Activated T-cell treated with anti-CD3 and anti-CD28 coated beads for 48 hours (primary cell): ENCODE data around the gene TRIM9.

ENCODE experiments used
- DNase-seq: peaks from one replicate; pipeline ENCODE4 v3.0.0-alpha.2; 2020; ENCODE audit warnings: low read depth

Gene TRIM9

DNA sequence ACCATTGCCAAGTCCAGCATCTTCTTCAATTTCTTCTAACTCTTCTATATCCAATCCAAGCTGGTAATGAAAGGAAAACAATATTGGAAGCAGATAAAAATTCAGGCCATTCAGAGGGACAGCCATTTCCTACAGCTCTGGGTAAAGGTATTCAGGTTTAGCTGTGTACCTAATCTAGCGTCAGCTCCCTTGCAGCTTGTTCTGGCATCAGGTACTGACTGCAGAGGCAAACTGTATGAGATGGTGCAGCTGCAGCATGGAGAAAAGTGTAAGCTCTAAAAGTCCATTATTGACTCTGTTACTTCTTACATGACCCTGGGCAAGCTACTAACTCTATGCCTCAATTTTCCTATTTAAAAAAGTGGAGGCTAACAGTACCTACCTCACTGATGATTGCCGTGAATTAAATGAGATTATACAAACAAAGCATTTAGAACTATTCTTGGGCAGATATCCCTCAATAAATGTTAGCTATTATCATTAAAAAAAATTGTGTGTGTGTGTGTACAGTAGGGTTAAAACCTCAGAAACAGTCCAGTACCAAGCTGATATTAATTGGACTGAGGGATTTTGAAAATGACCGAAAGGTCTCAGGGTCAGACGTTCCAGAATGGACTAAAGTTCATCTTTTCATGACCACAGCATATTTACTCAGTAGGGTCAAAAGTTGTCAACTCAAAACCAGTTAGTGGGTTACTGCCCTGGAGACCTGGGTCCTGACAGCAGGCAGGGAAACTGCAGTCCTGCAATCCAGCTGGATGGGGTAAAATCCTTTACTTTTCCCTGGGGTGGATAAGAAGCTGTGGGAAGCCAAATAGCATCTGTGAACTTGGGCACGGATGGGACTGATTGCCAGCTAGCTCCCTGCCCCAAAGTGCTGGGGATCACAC is 159.5 kb downstream of the TRIM9 start:
- no peak for DNase-seq

DNA sequence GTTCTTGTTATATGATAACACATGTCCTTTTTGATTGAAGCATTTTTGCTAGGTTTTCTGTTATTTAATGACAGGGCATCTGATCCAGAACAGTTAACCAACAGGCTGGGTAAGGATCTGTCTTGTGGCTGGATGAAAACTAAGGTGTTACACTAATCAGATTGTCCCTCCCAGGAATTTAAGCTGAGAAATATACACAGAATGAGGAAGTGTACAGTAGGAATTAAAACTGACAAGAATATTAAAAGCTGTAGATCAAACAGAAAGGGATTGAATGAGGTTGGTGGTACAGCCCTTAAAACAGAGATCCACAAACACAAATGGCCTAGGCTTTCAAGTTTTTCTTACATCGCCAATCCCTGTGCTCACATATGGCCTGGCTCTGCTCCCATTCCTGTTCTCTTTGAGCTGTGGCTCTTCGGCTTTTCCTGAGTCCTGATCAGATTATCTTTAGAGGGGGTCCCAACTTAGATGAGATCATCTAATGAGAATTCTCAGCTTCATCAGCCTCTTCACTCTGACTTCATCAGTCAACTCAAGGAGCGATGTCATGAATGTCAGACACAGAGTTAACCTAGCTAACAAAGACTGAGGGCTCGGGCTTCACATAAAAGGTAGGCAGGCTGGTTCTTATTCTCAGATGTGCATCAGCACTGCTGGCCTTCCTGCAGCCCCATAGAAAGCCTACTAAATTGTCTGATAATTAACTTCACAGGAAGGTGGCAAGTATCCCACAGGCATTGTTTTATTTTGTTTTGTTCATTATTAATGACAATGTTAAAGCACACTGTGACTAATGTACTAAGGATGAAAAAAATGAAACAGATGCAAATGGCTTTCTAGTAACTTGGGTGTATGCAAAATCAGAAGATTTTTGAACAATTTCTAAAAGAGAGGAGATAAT is 162.1 kb downstream of the TRIM9 start:
- DNase-seq, result no peak

DNA sequence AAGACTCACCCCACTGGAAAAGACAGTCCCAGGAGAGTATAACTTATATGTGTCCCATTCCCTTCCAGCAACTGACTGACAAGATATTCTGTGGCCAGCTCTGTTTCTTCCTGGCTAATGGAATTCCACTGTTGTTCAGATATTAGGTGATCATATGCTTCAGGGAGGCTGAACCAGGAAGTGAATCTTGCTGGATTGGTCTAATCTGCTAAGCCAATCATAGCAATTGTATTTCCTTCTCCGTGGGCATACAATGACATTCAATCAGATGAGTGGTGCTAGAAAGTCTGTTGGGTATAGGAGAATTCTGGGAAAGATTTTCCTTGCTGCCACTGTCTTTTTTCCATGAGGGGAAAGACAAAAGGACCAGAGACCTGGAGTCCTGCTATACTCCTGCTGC is 162.7 kb downstream of the TRIM9 start:
- DNase-seq, result no peak

DNA sequence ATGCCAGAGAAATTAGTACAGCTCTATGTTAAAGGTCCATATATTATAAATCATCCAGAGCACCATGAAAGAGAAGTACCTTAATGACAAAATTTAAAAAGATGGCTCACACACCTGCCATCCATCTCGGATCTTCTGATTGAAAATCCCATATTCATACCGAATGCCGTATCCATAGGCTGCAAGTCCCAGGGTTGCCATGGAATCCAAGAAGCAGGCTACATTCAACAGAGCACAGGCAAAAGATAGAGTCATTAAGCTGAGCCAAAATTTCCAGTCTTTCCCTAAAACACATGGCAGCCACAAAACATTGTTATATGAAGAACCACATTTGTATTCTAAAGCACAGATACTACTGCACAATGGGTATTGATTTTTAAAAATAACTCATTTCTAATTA is 163.3 kb downstream of the TRIM9 start:
- DNase-seq, result no peak

DNA sequence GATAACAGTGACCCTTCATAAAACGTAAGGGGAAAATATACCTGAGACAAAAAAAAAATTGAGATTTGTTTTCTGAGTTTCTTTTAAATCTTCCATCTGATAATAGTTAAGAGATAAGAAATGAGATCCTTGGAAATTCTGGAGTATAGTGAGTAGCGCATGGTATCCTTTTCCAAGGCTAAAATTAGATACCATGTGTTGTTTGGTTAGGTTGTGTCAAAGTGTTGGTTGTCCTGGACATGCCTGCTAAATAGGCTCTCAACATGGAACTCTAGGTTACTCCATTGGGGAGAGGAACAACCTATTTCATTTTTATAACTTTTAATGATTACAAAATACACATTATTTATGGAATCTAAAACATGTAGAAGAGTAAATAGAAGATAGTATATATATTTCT is 165.4 kb downstream of the TRIM9 start:
- DNase-seq, result no peak

DNA sequence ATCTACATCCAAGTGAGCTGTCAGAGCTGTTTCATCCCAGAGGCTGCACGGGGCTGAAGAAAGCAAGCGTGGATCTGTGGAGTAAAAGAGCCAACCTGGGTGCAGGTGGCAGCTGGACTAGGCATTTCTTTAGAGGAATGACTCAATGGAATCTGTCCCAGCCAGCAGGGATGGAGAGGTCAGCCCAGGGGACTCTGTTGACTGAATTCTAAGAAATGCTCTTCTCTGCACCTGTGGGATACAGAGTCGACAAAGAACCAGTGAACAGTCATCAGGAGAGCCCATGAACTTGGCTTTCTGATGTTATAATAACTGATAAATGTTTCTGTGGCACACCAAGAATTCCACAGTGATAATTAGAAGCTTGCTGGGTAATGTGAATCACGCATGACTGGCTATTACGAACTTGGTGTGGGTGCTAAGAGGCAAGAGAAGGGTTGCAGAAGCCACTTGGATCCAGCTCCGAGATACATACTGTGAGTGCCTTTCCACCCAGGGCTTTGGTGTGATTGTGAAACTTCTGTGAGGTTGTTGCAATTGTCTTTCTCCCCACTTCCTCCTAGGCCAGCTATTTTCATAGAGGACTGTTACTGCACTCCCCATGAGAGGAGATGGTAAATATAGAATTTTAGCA is 166.8 kb downstream of the TRIM9 start:
- no peak for DNase-seq

DNA sequence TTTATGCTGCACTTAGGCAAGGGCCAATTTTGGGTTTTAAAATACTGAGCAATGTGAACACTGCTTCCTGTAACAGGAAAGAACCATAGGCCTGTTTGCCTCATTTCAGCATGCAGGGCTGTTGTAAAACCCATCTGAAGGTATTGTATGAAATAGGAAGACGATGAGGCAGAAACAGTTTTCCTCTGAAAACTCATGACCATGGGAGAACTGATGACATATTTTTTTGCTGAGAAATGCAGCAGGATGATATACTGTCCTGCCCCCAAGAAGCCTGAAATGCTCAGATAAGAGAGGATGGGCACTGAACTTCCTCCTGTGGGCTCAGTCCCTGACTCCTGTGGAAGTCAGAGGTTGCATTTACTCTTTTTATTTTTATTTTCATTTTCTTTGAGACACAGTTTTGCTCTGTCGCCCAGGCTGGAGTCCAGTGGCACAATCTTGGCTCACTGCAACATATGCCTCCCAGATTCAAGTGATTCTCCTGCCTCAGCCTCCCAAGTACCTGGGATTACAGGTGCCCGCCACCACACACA is 168.0 kb downstream of the TRIM9 start:
- no peak for DNase-seq
